NOMO-1 treated with dmso at 0.1 percent for 144 hours (cell line): Measurements from ENCODE around the gene DTNBP1.
"Not testable (repeated sequence)": the region's sequence is repeated elsewhere in the genome, so short reads cannot be mapped to it uniquely, and the experiment has no call there.

Experiments
- DNase-seq: peaks from one replicate; lab custom pipeline; 2025; ENCODE audit not compliant: unreplicated experiment; lab: John Stamatoyannopoulos, UW

Gene DTNBP1

DNA sequence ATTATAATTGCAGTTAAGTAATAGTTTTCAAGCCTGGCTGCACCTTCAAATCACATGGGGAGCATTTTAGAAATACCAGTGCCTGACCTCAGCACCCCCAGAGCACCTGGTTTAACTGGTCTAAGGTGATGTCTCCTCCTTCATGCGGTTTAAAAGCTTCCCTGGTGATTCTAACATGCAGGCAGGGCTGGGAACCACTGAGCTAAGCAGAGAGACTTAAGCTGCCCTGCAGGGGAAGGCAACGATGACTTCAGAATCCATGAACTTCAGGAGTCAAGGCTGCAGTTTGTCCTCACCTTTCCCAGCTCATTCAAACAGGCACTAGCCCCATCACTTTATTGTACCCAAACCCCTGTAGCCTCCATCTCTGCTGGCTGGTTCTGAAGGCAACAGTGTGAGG lies 6.1 kb upstream of the DTNBP1 start:
- DNase-seq: no peak

DNA sequence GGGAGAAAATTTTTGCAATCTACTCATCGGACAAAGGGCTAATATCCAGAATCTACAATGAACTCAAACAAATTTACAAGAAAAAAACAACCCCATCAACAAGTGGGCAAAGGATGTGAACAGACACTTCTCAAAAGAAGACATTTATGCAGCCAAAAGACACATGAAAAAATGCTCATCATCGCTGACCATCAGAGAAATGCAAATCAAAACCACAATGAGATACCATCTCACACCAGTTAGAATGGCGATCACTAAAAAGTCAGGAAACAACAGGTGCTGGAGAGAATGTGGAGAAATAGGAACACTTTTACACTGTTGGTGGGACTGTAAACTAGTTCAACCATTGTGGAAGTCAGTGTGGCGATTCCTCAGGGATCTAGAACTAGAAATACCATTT lies 4.1 kb upstream of the DTNBP1 start:
- DNase-seq: not testable (repeated sequence)

DNA sequence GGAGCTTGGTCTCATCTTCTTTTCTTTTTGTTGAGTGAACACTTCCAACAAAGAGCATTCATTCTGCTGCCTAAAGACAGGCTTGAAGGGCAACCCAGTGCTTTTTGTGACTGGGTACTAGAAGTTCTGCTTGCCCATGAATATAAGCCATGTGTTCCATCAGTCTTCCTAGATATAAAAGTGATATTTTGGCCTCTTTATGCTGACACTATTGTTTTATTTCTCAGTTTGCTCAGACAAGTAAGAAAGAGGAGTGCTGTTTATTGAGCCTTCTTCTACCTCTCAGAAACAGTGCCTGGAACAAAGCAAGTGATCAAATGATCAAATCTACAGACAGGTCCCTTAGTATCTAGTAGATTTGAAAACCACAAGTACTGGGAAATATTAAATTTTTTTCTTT lies 2.4 kb upstream of the DTNBP1 start:
- no peak for DNase-seq

DNA sequence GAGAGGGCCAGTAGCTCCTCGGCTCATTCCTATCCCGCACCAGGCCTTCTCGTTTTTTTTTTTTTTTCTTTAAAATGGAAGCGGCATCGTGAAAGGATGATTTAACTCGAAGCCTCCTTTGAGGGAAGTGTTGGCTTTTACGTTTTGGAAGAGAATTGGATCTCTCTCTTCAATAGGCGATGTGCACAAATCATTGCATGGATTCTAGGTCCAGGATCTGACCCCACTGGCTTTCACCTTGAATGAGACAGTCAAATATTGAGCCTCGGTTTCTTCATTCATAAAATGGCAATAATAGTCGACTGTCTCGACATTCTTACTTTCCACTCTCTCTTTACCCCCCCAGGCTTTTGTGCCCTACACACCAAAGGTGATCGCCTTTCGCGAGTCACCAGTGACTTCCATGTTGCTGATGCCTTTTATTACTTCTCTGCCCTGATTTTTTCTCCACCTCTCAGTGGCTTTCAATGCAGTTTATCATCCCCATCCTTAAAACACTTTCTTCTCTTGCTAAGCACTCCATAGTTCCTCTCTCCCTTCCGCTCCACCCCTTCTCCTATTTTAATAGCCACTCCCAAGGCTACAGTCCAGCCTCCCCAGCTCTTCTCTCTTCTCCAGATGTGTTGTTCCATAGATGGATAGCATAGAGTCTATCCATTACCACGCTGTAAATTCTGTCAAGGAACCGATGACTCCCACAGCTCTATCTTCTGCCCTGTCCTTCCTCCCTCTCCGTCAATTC lies 473 bp upstream of the DTNBP1 start:
- no peak for DNase-seq

DNA sequence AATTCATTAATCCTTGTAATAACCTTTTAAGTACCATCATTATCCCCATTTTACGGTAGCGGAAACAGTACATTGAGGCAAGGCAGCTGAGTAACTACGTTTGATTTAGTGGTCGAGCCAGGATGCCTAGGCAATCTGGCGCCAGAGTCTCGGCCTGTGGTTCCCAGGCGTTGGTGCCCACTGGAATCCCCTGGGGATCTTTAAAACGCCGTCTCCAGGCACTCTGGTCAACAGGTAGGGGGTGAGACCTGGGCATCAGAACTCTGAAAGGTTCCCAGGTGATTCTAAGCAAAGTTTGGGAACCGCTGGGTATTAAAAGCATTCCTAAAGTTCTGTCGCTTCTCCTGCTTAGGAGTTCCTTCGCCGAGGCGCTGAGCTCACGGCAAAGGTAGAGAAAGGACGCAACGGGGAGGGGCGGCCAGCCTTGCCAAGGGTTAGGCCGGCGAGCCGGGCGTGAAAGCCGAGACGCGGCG lies 939 bp downstream of the DTNBP1 start:
- no peak for DNase-seq

DNA sequence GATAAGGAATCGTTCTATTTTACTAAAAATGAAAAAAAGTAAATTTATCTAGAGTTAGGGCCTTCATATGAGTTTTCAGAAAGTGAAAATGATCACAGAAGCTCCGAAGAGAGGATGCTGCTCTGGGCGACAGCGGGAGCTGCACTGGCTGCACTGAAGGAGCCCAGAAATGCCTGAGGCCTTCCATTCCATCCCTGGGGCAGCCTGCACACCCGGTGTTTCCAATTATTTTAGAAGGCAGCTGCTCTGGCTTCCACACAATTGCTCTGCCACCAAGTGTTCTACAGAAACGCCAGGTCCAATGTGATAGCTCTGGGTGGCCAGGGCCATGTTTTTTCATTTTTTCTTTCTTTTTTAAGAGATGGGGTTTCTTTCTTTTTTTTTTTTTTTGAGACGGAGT lies 3.6 kb downstream of the DTNBP1 start:
- DNase-seq: no peak

DNA sequence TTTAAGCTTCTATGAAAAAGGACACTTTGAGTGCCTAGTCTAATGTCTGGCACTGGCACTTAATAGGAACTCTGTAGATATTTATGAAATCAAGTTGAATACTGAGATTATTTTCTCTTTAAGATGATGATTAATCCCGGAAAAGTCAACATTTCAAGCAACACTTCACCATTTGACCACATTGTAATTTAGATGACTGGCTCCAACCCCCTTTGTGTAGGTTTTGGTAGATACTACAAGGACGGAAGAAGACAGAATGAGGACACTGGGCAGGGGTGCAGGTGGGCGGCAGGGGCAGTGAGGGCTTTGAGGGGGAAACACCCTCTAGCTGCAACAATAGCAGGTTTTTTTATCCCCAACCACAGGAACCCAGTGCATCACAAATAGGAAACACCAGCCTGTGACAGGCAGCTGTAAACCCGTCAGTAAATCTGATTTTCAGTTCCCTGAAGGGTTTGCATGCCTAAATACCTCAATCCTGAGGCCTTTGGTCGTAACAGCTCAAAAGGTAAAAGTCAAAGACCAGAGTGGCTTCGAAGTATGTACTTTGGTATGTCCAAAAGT lies 4.6 kb downstream of the DTNBP1 start:
- no peak for DNase-seq

DNA sequence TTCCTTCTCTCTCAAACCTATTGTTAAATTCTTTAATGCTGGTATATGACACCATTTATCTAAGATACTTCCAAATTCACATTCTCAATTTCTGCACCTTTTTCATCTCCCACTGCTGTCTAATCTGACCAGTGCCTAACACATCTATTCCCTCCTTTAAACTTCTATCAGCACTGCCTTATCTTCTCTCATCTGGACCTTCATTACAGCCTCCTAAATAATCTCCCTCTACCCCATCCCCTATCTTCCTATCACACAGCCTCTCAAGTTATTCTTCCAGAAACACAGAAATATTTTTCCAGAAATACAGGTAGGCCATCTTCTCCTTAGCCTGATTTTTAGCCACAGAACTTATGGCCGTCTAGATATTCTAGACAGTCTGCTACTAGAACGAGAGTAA lies 5.5 kb downstream of the DTNBP1 start:
- DNase-seq: no peak

DNA sequence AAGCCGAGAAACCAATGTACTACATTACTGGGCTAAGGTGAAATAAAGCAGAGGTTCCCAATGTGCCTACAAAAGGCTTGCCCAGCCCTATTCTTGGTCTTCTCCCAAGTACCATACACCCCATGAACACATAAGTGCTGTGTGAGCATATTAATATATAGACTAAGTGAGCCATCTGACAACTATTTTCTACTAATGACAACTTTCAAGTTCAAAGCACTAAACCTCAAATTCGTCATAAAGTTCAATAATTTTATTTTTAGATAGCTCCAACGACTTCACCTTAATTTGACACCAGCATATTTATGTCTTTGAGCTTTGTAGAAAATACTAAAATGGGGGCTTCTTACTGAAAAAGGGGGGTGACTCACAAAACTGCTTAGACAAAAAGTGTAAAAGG lies 6.7 kb downstream of the DTNBP1 start:
- DNase-seq: no peak

DNA sequence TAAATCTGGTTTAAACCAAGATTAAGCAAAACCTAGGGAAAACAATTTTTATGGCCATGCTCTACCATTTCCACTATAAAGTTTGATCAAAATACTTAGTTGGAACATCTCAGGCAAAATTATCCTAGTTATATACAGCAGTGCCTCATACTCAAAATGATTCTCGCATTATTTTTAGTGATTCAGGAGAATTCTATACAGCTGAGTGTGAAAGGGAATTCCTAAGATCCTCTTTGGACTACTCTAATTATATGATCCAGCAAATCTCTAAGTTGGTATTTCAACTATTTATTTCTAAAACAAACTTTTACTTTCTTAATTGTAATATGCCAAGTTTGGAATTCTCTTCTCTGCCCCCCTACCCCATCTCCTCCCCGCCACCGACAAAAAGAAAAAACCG lies 8.6 kb downstream of the DTNBP1 start:
- no peak for DNase-seq

DNA sequence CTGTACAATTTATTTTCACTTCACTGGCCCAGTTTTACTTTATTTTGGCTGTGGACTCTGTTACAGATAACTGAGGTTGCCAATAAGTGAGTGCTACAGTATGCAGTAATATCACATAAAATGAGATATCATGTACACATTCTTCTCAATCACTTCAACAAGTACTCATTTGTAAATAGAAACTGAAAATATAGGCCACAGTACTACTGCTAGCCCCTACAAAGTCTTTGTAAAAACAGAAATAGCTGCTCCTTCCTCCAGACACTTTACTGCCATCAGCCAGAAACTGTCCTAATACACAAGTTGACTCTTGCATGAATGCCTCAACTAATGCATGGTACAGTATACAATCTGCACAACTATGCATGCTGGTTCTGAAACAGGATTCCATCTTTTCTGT lies 9.2 kb downstream of the DTNBP1 start:
- no peak for DNase-seq

DNA sequence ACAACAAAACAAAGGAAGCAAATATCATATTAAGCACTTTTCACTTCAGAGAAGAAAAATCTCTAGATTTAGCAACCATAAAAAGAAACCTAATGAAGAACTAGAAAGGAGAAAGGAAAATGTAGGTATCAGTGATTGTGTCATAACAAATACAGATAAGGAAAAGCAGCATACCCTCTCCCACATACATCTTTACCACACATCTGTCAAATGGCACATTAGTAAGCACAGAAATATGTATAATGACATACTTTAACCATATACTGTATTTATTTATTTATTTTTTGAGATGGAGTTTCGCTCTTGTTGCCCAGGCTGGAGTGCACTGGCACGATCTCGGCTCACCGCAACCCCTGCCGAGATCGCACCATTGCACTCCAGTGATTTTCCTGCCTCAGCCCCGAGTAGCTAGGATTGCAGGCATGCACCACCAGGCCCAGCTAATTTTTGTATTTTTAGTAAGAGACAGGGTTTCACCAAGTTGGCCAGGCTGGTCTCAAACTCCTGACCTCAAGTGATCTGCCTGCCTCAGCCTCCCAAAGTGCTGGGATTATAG lies 12.7 kb downstream of the DTNBP1 start:
- not testable (repeated sequence) for DNase-seq

DNA sequence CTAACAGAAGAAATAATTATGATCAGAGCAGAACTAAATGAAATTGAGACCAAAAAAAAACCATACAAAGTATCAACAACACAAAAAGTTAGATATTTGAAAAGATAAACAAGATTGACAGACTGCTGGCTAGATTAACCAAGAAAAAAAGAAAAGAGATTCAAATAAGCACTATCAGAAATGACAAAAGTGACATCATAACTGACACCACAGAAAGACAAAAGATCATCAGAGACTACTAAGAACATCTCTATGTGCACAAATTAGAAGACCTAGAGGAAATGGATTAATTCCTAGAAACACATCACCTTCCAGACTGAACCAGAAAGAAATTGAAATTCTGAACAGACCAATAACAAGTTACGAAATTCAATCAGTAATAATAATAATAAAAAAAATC lies 17.9 kb downstream of the DTNBP1 start:
- no peak for DNase-seq

DNA sequence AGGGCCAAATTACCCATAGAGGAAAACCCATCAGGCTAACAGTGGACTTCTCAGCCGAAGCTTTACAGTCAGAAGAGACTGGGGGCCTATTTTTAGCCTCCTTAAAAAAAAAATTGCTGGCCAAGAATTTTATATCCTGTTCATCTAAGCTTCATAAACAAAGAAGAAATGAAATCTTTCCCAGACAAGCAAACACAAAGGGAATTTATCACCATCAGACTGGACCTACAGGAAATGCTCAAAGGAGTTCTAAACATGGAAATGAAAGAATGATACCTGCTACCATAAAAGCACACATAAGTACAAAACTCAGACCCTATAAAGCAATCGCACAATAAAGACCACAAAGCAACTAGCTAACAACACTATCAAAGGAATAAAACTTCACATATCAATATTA lies 19.3 kb downstream of the DTNBP1 start:
- no peak for DNase-seq

DNA sequence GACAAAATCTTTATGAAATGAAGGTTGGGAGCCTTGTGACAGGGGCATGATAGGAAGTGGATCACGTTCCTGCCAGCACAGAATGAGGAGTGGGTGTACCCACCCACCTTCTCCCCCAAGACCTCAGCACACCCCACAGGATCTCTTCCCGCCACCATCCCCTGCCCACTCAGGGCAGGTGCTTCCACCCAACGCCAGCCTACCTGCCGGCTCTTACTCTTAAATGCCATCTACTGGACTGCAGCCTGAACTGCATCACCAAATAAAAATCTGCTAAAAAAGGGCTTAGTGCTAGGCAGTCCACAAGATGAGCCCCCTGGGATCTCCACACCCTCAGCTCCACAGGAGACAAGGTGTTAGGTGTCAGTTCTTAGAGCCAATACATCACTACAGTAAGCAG lies 20.6 kb downstream of the DTNBP1 start:
- no peak for DNase-seq

DNA sequence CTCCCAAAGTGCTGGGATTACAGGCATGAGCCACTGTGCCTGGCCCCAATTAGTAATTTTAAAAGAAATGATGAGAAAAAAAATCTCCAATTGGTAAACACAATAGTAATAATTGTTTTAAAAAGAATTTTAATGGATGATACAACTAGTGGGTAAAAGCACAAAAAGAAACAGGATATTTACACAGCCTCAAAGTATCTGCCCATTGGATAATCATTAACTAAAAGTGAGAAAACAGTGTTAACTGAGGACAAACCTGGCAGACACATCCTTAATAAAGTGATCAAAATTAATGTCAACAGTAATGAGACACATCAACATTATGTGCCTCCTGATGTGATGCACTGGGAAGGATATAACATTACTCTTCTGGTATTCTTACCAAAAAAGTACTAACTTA lies 24.5 kb downstream of the DTNBP1 start:
- no peak for DNase-seq

DNA sequence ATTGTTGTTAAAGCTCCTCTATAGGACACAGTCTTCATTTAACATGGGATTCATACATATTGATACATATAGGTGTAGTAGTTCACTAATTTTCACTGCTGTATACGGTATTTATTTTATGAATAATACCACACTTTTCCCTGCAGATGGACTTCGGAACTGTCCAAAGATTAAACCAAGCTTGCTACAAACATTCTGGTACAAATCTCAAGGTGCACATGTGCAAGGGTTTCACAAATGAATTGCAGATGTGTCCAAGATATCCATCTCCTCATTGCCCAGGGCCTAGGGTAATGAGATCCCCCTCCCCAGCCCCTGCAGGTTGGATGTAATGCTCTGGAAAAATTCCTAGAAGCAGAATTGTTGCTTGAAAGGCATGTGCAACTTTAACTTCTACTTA lies 31.4 kb downstream of the DTNBP1 start:
- DNase-seq: no peak

DNA sequence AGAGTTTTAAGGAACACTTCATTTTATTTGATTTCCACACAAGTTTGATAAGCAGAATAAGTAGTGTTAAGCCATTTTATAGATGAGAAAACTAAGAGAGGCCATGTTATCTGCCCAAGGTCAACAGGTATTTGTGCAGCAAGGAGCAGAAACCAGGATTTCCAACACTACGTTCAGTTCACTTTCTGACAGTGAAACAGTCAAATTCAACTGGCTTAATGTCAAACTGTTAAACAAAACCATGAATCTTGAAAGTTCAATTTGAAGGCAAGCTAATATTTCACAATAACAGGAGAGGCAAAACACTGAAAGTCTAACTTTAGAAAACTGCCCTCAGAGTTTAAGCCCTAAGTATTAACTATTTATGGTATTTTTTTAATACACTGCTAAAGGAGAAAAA lies 32.6 kb downstream of the DTNBP1 start:
- no peak for DNase-seq

DNA sequence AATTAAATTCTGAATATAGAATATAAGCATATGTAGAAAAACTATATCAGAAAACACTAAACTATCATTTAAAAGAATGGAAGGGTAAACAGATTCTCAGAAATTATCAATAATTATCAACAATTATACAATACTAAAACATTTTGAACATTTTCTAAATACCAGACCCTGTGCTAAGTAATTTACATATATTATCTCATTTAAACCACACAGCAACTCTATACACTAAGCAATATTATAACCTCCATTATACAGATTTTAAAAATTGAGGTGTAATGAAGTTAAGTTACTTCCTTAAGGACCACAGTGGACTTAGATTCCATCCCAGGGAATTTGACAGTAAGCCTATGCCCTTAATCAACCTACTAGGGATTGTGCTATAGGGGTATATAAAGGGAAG lies 33.3 kb downstream of the DTNBP1 start:
- DNase-seq: no peak

DNA sequence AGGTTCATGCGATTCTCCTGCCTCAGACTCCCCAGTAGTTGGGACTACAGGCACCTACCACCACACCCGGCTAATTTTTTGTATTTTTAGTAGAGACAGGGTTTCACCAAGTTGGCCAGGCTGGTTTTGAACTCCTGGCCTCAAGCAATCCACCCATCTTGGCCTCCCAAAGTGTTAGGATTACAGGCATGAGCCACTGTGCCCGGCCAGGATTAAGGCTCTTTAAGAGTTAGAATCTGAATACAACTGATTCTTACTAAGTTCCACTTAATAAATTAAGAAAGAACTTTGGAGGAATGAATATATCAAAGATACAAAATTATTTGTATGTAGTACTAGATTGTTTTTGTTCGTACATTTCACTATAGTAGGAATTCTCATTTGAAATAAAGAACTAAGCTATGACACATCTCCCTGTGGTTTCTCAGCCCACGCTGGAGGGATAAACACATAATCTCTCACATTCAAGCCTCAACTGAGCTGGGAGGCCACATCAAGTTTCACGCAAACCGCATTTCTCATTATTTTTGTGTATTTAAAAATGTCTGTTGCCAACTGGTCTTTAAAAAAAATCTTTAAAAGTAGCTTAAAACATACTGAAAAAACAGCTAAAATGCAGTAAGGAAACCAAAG lies 34.2 kb downstream of the DTNBP1 start:
- no peak for DNase-seq

DNA sequence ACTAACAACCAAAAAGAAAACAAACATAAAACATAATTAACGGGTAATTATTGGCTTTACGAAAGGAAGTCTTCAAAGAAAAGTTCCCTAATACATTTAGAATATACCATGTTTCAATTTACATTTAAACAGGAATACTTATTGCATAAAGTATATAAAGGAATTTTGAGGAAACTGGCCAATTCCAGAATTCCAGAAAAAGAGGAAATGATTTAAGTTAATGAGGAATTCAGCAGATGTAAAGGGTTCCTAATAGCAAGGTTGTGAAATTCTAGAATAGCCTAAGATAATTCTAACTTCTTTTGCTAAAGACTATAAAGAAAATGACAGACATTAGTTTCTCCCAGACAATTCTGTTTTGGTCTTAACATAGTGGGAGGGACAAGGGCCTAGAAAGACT lies 35.0 kb downstream of the DTNBP1 start:
- DNase-seq: no peak
